ENCODE results near the gene SENP2.

Gene SENP2

GRCh38 chr3:185680231-185680630 lies 94.1 kb downstream of the SENP2 start:
- DNase-seq (ENCODE audit: low read depth), result no peak
